ENCODE results near the gene C1orf105. TPM values are rescaled to one million over a fixed set of nuclear protein-coding genes. Genes with fewer than 3 reads are reported as not detected.
A peak's percentile ranks its signal among the peaks of the same experiment; 100 is the strongest.

C1orf105 gene
- total and polyA plus RNA-seq, 2 experiments from 2014 or later = not detected

GRCh38 chr1:172394811-172395210, 25.7 kb upstream of the C1orf105 start:
- H3K4me1 Mint-ChIP-seq = peaks cover 46% of the 10 kb centered on the region
- no peaks in the 10 kb centered on the region; the same call in 2 of the 3 replicates for H3K9me3 Mint-ChIP-seq
- TF ChIP-seq STAT1 (IDR thresholded peaks at IDR 0.05; ENCODE audit: unreplicated experiment) (no peak), ZNF331 (CRISPR knock-in tag; IDR thresholded peaks at IDR 0.05; ENCODE audit: low read depth) (no peak), ZNF462 (CRISPR knock-in tag; IDR thresholded peaks at IDR 0.05) (no peak), EZH2phosphoT487 (IDR thresholded peaks at IDR 0.05; ENCODE audit: unreplicated experiment) (no peak), NANOG (IDR thresholded peaks at IDR 0.05; ENCODE audit: borderline replicate concordance) (no peak), ZNF114 (CRISPR knock-in tag; IDR thresholded peaks at IDR 0.05) (no peak), ETS1 (IDR thresholded peaks at IDR 0.05) (no peak), POLR2AphosphoS5 (IDR thresholded peaks at IDR 0.05; ENCODE audit: low read depth) (no peak), JUNB (IDR thresholded peaks at IDR 0.05; ENCODE audit: unreplicated experiment) (no peak), CREB1 (CRISPR knock-in tag; IDR thresholded peaks at IDR 0.05; ENCODE audit: low read depth) (no peak), REST (IDR thresholded peaks at IDR 0.05; ENCODE audit: unreplicated experiment) (no peak), EZH2 (IDR thresholded peaks at IDR 0.05; ENCODE audit: low read depth, unreplicated experiment) (no peak), CTCF (conservative IDR thresholded peaks at IDR 0.05; ENCODE audit: low read depth in 2 of 2) (no peak)
- Histone ChIP-seq H3K36me3 (ENCODE audit: insufficient read depth) (no peaks in the 10 kb centered on the region), H3F3A (replicated peaks; ENCODE audit: low read depth) (no peaks in the 10 kb centered on the region), H3K27me3 (ENCODE audit: insufficient read depth) (no peaks in the 10 kb centered on the region), H3K4me2 (no peak overlapping the region; the same call in 1 of the 2 replicates), H3K4me1 (ENCODE audit: insufficient read depth) (peaks cover 42% of the 10 kb centered on the region), H3K9me2 (ENCODE audit: insufficient read depth) (no peaks in the 10 kb centered on the region), H4K20me1 (replicated peaks; ENCODE audit: insufficient read depth) (no peaks in the 10 kb centered on the region), H3K79me2 (replicated peaks; ENCODE audit: insufficient read depth) (no peaks in the 10 kb centered on the region), H3K27ac (ENCODE audit: low read depth) (peak overlapping the region; percentile 37; the same call in 1 of the 2 replicates), H2AFZ (no peak overlapping the region), H3K4me3 (no peak overlapping the region)
- no peaks in the 10 kb centered on the region for H3K36me3 Mint-ChIP-seq (ENCODE audit: low read depth)
- ATAC-seq = no peak
- DNase-seq (ENCODE audit: low spot score) = no peak
- H3K27me3 Mint-ChIP-seq (ENCODE audit: insufficient read depth, low read depth, poor library complexity) = no peaks in the 10 kb centered on the region
- H3K27ac Mint-ChIP-seq = peak overlapping the region; percentile 57; the same call in 1 of the 2 replicates
- H3K4me3 Mint-ChIP-seq = no peak overlapping the region
